Stimulated activated CD4-positive, alpha-beta T cell treated with anti-CD3 and anti-CD28 coated beads, TNF-alpha, amount 100 ng/mL, for 48 hours (primary cell): ENCODE data around the gene FAAP100.
"Not testable (repeated sequence)": the region's sequence is repeated elsewhere in the genome, so short reads cannot be mapped to it uniquely, and the experiment has no call there.

ENCODE experiments used
- DNase-seq, 3 donors: peaks; one replicate each; pipeline ENCODE4 v3.0.0-alpha.2; 2020; ENCODE audit warnings: low read depth in 3 of 3

The FAAP100 gene

GRCh38 chr17:81538651-81539570 lies 13.2 kb downstream of the FAAP100 start:
- no peak for DNase-seq

GRCh38 chr17:81537856-81538555 lies 14.1 kb downstream of the FAAP100 start:
- no peak for DNase-seq

DNA sequence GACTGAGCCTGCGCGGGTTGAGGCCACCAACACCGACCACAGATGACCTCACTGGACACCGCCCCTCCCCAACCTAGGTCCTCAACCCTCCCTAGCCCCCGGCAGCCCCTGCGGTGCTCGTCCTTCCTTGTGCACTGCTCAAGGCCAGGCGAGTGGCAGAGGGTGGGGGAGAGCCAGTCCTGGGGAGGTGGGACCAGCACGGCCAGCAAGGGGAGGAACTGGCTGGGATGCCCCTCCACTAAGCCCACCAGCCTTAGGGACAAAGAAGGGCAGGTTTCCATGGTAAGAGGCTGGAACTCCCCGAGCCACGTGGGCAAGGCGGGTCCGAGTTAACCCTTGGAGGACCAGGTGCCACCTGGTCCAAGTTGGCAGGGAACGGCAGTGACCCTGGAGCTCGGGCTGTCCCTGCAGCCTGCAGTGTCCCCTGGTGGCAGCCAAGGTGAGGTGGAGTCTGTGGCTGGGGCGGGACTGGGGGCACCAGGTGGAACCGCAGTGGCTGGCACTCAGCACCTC lies 14.8 kb downstream of the FAAP100 start:
- no peak for DNase-seq

DNA sequence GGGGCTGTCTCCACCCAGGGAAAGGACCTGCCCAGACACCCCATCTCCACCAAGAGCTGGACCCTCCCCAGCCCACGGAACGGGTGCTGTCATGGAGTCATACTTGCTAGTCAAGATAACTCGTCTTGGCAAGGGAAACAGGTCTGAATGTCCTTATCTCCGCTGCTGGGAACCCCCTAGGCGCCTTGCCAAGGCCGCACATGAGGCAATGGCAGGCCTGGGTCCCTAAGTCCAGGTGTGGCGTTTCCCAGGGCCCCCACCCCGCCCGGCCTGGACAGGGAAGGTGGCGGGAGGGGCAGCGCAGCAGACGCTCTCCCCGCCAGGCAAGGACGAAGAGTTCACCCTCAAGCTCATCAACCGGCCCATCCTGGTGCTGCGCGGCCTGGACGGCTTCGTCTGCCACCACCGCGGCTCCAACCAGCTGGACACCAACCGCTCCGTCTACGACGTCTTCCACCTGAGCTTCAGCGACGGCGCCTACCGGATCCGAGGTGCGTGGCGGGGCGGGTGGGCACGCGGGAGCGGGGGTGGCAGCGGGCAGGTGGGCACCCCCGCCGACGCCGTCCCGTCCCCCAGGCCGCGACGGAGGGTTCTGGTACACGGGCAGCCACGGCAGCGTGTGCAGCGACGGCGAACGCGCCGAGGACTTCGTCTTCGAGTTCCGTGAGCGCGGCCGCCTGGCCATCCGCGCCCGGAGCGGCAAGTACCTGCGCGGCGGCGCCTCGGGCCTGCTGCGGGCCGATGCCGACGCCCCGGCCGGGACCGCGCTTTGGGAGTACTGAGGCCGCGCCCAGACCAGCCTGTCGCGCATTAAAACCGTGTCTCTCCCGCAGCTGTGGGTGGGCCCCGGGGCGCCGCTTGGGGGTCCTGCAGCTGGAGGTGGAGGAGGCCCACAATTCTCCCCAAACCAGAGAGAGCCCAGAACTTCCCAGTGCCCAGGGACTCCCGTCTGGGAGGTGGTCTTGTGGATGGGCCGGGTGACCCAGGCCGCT lies 15.6 kb downstream of the FAAP100 start:
- no peak for DNase-seq

DNA sequence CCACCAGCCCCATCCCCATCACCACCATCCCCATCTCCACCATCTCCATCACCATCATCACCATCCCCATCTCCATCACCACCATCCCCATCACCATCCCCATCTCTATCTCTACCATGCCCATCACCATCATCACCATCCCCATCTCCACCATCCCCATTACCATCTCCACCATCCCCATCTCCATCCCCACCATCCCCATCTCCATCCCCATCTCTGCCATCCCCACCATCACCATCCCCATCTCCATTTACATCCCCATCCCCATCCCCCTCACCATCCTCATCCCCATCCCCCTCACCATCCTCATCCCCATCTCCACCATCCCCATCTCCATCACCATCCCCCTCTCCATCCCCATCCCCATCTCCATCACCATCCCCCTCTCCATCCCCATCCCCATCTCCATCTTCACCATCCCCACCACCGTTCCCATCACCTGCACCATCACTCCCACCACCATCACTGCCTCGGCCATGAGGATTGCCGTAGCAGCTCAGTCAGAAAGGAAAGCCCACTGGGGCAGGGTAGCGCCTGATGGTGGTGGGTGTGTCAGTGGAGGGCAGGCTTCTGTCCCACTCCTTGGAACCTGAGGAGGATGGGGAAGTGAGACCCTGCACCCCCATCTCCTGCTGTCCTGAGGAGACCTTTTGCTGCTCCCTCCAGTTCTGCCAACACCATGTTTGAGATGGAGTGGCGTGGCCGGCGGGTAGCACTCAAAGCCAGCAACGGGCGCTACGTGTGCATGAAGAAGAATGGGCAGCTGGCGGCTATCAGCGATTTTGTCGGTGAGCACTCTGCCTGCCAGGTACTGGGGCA lies 16.5 kb downstream of the FAAP100 start:
- DNase-seq = no peak

DNA sequence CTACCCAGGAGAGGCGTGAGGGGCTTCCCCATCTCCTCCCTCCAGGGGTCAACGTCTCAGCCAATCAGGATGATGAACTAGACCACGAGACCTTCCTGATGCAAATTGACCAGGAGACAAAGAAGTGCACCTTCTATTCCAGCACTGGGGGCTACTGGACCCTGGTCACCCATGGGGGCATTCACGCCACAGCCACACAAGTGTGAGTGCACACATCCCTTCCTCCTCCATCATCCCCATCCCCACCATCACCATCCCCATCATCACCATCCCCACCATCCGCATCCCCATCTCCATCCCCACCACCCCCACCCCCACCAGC lies 17.2 kb downstream of the FAAP100 start:
- no peak for DNase-seq

GRCh38 chr17:81534157-81535006 lies 17.8 kb downstream of the FAAP100 start:
- DNase-seq = no peak

- DNase-seq = no peak
These were observed 18.6 kb downstream of the FAAP100 start for GRCh38 chr17:81533339-81534141.

GRCh38 chr17:81532490-81533287 lies 19.5 kb downstream of the FAAP100 start:
- DNase-seq = no peak

GRCh38 chr17:81531998-81532404 lies 20.2 kb downstream of the FAAP100 start:
- DNase-seq = not testable (repeated sequence)

- DNase-seq = not testable (repeated sequence)
These were observed 21.1 kb downstream of the FAAP100 start for GRCh38 chr17:81531013-81531412.

DNA sequence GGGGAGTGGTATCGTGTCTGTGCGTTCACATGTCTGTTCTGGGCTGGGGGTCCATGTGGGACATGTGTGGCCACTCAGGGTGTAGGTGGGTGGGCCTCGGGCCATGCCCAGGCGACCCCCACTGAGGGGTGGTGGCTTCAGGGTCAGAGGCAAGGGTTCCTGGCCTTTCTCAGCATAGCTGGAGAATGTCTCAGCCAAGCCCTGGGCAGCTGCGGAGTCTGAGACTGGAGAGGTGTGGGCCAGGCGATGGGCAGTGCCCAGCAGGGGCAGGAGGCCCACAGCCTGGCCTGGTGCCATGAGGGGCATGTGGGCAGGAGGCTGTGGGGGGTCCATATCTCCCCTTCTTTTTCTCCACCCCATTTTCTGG lies 22.7 kb downstream of the FAAP100 start:
- DNase-seq = no peak

GRCh38 chr17:81528651-81529436 lies 23.3 kb downstream of the FAAP100 start:
- DNase-seq = no peak

GRCh38 chr17:81528384-81528650 lies 23.8 kb downstream of the FAAP100 start:
- no peak for DNase-seq

- no peak for DNase-seq
These were observed 24.4 kb downstream of the FAAP100 start, which contains the start of gene FSCN2 for GRCh38 chr17:81527591-81528383. TSS of gene FSCN2 (plus strand) at chr17:81528377. CDS start at chr17:81528532, 155 bp downstream.

DNA sequence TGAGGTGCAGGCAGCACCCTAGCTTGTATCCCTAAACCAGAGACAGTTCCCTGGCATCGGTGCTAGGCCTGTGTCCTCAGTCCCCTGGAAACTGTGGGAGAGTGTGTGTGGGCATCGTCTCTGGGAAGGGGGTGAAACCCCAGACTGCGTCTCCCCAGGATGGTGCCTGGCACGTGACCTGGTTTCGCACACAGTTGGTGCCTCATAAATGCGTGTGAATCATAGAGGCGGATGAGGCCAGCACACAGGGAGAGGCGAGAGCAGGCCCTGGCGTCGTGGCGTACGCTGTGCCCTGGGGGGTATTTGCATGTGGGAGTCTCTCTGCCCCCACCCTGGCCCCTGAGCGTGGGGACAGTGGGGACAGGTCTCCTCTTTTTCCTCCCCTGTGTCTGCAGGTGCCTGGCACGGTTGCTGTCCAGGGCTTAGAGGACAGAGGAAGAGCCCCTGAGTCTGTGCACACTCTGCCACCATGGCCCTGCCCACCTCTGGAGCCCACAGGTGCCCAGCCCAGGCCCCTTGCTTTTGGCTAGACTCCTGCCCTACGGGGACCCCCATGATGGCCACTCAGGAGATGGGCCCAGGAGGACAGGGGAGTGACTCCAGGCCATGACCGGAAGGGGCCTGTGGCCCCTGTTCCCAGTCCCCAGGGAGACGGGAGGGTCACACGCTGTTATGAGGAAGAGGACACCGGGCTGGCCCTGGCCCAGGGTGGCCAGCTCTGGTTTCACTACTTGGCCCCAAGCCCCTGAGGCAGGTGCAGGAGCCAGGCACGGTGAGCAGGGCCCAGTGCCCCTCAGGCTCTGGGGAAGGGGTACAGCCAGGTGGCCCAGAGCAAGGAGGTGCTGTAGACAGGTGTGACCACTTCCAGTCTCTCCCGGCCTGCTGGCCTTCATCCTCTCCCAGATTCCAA lies 25.2 kb downstream of the FAAP100 start:
- no peak for DNase-seq
